C4-2B (cell line): ENCODE results near the gene SIDT1.

ENCODE experiments used
- ZFX ChIP-seq: fragments of 450-650 bp; IDR thresholded peaks from 2 replicates; pipeline ENCODE4 v1.6.1; 2017
- TF ChIP-seq, protein P1 (sequence below): fragments of 450-650 bp; conservative IDR thresholded peaks from 2 replicates; pipeline ENCODE4 v1.5.1; 2017; ENCODE audit warnings: mild to moderate bottlenecking

DNA sequence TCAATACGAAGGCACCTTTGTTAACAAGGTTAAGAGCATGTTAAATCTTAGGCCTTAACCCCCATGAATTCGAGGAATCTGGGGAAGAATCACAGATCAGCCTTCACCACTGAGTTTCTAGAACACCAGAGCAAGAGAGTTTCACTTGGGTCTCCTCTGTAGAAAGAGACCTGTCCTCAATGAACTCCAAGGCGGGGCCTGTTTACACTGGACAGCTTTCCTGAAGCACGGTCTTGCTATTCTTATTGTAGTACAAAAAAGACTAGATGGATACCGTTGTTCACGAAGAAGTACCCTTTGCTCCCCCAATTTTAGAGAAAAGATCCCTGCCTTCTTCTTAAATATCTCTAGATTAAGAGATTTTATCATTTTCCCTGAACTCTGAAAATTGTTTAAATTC lies 99.2 kb downstream of the SIDT1 start:
- TF ChIP-seq, protein P1, sequence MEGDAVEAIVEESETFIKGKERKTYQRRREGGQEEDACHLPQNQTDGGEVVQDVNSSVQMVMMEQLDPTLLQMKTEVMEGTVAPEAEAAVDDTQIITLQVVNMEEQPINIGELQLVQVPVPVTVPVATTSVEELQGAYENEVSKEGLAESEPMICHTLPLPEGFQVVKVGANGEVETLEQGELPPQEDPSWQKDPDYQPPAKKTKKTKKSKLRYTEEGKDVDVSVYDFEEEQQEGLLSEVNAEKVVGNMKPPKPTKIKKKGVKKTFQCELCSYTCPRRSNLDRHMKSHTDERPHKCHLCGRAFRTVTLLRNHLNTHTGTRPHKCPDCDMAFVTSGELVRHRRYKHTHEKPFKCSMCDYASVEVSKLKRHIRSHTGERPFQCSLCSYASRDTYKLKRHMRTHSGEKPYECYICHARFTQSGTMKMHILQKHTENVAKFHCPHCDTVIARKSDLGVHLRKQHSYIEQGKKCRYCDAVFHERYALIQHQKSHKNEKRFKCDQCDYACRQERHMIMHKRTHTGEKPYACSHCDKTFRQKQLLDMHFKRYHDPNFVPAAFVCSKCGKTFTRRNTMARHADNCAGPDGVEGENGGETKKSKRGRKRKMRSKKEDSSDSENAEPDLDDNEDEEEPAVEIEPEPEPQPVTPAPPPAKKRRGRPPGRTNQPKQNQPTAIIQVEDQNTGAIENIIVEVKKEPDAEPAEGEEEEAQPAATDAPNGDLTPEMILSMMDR, result no peak
- TF ChIP-seq ZFX, result no peak
